Mesendoderm (in vitro differentiated cells): ENCODE measurements around the gene TMEM132A.

Source experiments
- DNase-seq: peaks from one replicate; pipeline ENCODE4 v3.0.0; 2013
- H2AK5ac ChIP-seq: 2 replicates; pipeline ENCODE4 v1.6.1; 2013; ENCODE audit warnings: low read length, inconsistent platforms
- H2BK120ac ChIP-seq: 2 replicates; pipeline ENCODE4 v1.6.1; 2013; ENCODE audit warnings: low read depth, mild to moderate bottlenecking, low read length, moderate library complexity, mixed read lengths
- H2BK15ac ChIP-seq: replicated peaks from 2 replicates; pipeline ENCODE4 v1.6.1; 2013; ENCODE audit warnings: low read depth, mild to moderate bottlenecking, moderate library complexity
- H2BK5ac ChIP-seq: 2 replicates; pipeline ENCODE4 v1.6.1; 2013; ENCODE audit warnings: low read length, inconsistent platforms
- H3K18ac ChIP-seq: 2 replicates; pipeline ENCODE4 v1.6.1; 2013; ENCODE audit warnings: mild to moderate bottlenecking, low read length, mixed read lengths
- H3K23ac ChIP-seq: one replicate; pipeline ENCODE4 v1.6.1; 2013; ENCODE audit warnings: low read length
- H3K27ac ChIP-seq: 2 replicates; pipeline ENCODE4 v1.5.1; 2013; ENCODE audit warnings: low read depth, mild to moderate bottlenecking, inconsistent platforms, low read length, moderate library complexity
- H3K27me3 ChIP-seq: 2 replicates; pipeline ENCODE4 v1.6.1; 2013; ENCODE audit warnings: low read length, control low read depth, mild to moderate bottlenecking, inconsistent platforms; ENCODE audit not compliant: insufficient read depth, poor library complexity
- H3K36me3 ChIP-seq: 2 replicates; pipeline ENCODE4 v1.6.1; 2013; ENCODE audit warnings: low read length, inconsistent platforms; ENCODE audit not compliant: control insufficient read depth, insufficient read depth
- H3K4ac ChIP-seq: one replicate; pipeline ENCODE4 v1.6.1; 2013; ENCODE audit warnings: low read depth, mild to moderate bottlenecking, low read length, moderate library complexity
- H3K4me1 ChIP-seq: 2 replicates; pipeline ENCODE4 v1.6.1; 2013; ENCODE audit warnings: low read depth, low read length, inconsistent platforms; ENCODE audit not compliant: control insufficient read depth
- H3K4me2 ChIP-seq: 2 replicates; pipeline ENCODE4 v1.6.1; 2013; ENCODE audit warnings: low read length
- H3K4me3 ChIP-seq: 2 replicates; pipeline ENCODE4 v1.5.1; 2013; ENCODE audit warnings: mild to moderate bottlenecking, low read length
- H3K56ac ChIP-seq: one replicate; pipeline ENCODE4 v1.6.1; 2013; ENCODE audit warnings: low read length
- H3K79me1 ChIP-seq: 2 replicates; pipeline ENCODE4 v1.6.1; 2013; ENCODE audit warnings: low read length, inconsistent platforms
- H3K79me2 ChIP-seq: 2 replicates; pipeline ENCODE4 v1.6.1; 2013; ENCODE audit warnings: mild to moderate bottlenecking, low read length; ENCODE audit not compliant: control insufficient read depth, insufficient read depth
- H3K9ac ChIP-seq: 2 replicates; pipeline ENCODE4 v1.6.1; 2013; ENCODE audit warnings: low read length, inconsistent platforms
- H4K5ac ChIP-seq: one replicate; pipeline ENCODE4 v1.6.1; 2013; ENCODE audit warnings: low read length
- H4K8ac ChIP-seq: one replicate; pipeline ENCODE4 v1.6.1; 2013; ENCODE audit warnings: low read depth, mild to moderate bottlenecking, control low read depth, low read length, moderate library complexity
- WGBS: extraction: QIAGEN DNeasy Blood & Tissue Kit; methylation state at CpG from one replicate; pipeline ENCODE4 v1.1.7; 2013; ENCODE audit warnings: low lambda C conversion rate, missing lambda C conversion rate; ENCODE audit not compliant: insufficient coverage; ENCODE audit errors: extremely low coverage; 5-methylcytosine and 5-hydroxymethylcytosine counted together

Gene TMEM132A

GRCh38 chr11:60925868-60926267 is 1.6 kb downstream of the TMEM132A start:
- Histone ChIP-seq H3K18ac (no peak overlapping the region), H2BK15ac (no peak overlapping the region), H3K4ac (no peak overlapping the region), H3K4me3 (no peak overlapping the region), H3K4me2 (no peak overlapping the region), H3K27ac (no peak overlapping the region), H2AK5ac (no peak overlapping the region), H3K56ac (no peak overlapping the region), H2BK5ac (no peak overlapping the region), H2BK120ac (no peak overlapping the region), H3K27me3 (no peaks in the 10 kb centered on the region), H3K79me1 (peaks cover 3% of the 10 kb centered on the region), H3K79me2 (no peaks in the 10 kb centered on the region), H3K36me3 (peaks cover 2% of the 10 kb centered on the region), H4K8ac (no peak overlapping the region), H3K23ac (no peak overlapping the region), H3K9ac (no peak overlapping the region), H4K5ac (no peak overlapping the region), H3K4me1 (peaks cover 3% of the 10 kb centered on the region)
- no peak for DNase-seq
- WGBS: no CpG with 5 or more reads among the region's 6 CpGs

DNA sequence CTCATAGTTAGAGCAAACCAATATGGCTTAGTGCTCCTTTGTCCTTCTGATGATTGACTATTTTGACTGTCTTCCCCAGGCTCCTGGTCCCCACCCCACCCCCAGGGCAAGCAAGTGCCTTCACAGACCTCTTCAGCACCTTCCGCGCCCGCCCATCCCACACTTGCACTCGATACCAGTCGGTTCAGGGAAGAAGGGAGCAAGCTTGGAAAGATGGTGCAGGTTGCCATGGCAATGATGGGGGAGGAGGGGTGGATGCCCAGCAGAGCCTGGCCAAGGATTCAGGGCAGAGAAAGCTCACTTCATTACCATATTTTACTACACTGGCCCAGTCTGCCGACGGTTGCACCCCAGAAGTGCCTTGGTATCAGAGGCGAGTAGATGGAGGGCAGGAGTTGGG is 2.2 kb downstream of the TMEM132A start:
- H3K56ac ChIP-seq: no peak overlapping the region
- H3K36me3 ChIP-seq: peaks cover 2% of the 10 kb centered on the region

GRCh38 chr11:60927061-60927592 is 2.9 kb downstream of the TMEM132A start:
- no peak overlapping the region for H3K27ac ChIP-seq
- H3K9ac ChIP-seq: no peak overlapping the region
- no peak overlapping the region for H2BK120ac ChIP-seq
- WGBS: no CpG with 5 or more reads among the region's 8 CpGs
- no peak overlapping the region for H4K8ac ChIP-seq
- peaks cover 3% of the 10 kb centered on the region for H3K4me1 ChIP-seq
- no peak overlapping the region for H3K56ac ChIP-seq
- peaks cover 3% of the 10 kb centered on the region for H3K79me1 ChIP-seq
- no peaks in the 10 kb centered on the region for H3K27me3 ChIP-seq
- DNase-seq: no peak
- H2BK5ac ChIP-seq: no peak overlapping the region
- H4K5ac ChIP-seq: no peak overlapping the region
- no peak overlapping the region for H2BK15ac ChIP-seq
- H3K4me2 ChIP-seq: no peak overlapping the region
- H2AK5ac ChIP-seq: no peak overlapping the region
- no peak overlapping the region for H3K4me3 ChIP-seq
- H3K23ac ChIP-seq: no peak overlapping the region
- peaks cover 2% of the 10 kb centered on the region for H3K36me3 ChIP-seq
- no peak overlapping the region for H3K18ac ChIP-seq
- no peak overlapping the region for H3K4ac ChIP-seq
- no peaks in the 10 kb centered on the region for H3K79me2 ChIP-seq

More for the DNA sequence above, 2.2 kb downstream of the TMEM132A start:
- Histone ChIP-seq H3K79me2 (no peaks in the 10 kb centered on the region), H4K5ac (no peak overlapping the region), H3K23ac (no peak overlapping the region), H3K18ac (no peak overlapping the region), H3K4me3 (no peak overlapping the region), H2BK15ac (no peak overlapping the region), H3K4me1 (peaks cover 3% of the 10 kb centered on the region), H2BK5ac (no peak overlapping the region), H3K4me2 (no peak overlapping the region), H3K9ac (no peak overlapping the region), H3K4ac (no peak overlapping the region), H2AK5ac (no peak overlapping the region), H2BK120ac (no peak overlapping the region), H4K8ac (no peak overlapping the region), H3K27me3 (no peaks in the 10 kb centered on the region), H3K79me1 (peaks cover 3% of the 10 kb centered on the region), H3K27ac (no peak overlapping the region)
- DNase-seq: no peak
- no CpG with 5 or more reads among the region's 8 CpGs for WGBS

DNA sequence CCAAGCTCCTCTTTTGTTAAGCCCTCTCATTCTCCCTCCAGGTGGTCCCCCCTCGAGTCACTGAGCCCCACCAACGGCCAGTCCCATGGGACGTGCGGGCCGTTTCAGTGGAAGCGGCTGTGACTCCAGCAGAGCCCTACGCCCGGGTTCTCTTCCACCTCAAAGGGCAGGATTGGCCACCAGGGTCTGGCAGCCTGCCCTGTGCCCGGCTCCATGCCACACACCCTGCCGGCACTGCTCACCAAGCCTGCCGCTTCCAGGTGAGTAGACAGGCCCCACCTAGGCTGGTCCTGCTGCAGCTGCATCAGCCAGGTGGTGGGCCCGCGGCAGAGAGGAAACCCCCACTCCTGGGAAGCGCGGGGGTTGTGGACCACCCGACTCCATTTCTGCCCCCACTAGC is 3.3 kb downstream of the TMEM132A start:
- Histone ChIP-seq H3K4ac (no peak overlapping the region), H3K79me1 (peaks cover 3% of the 10 kb centered on the region), H4K5ac (no peak overlapping the region), H3K9ac (no peak overlapping the region), H4K8ac (no peak overlapping the region), H3K4me2 (no peak overlapping the region), H3K27ac (no peak overlapping the region), H3K27me3 (no peaks in the 10 kb centered on the region), H3K4me1 (peaks cover 3% of the 10 kb centered on the region), H2BK15ac (no peak overlapping the region), H3K23ac (no peak overlapping the region), H3K56ac (no peak overlapping the region), H2BK120ac (no peak overlapping the region), H2BK5ac (no peak overlapping the region), H3K4me3 (no peak overlapping the region), H3K18ac (no peak overlapping the region), H2AK5ac (no peak overlapping the region), H3K36me3 (peaks cover 2% of the 10 kb centered on the region), H3K79me2 (no peaks in the 10 kb centered on the region)
- no peak for DNase-seq
- no CpG with 5 or more reads among the region's 16 CpGs for WGBS

DNA sequence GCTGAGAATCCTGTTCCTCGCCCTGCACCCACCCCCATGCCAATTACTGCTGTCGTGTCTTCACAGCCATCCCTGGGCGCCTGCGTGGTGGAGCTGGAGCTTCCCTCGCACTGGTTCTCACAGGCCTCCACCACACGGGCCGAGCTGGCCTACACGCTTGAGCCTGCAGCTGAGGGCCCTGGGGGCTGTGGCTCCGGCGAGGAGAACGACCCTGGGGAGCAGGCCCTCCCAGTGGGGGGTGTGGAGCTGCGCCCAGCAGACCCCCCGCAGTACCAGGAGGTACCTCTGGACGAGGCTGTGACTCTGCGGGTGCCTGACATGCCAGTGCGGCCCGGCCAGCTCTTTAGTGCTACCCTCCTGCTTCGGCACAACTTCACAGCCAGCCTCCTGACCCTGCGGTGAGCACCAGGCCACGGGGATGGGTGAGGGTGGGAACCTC is 4.3 kb downstream of the TMEM132A start:
- no peaks in the 10 kb centered on the region for H3K79me2 ChIP-seq
- H3K4me2 ChIP-seq: no peak overlapping the region
- peaks cover 2% of the 10 kb centered on the region for H3K36me3 ChIP-seq
- no peak overlapping the region for H3K18ac ChIP-seq
- H3K79me1 ChIP-seq: peaks cover 3% of the 10 kb centered on the region
- H3K27ac ChIP-seq: no peak overlapping the region
- no peak overlapping the region for H2AK5ac ChIP-seq
- H3K9ac ChIP-seq: no peak overlapping the region
- no peak overlapping the region for H3K23ac ChIP-seq
- H3K56ac ChIP-seq: no peak overlapping the region
- DNase-seq: no peak
- H2BK5ac ChIP-seq: no peak overlapping the region
- H3K4me3 ChIP-seq: no peak overlapping the region
- no peak overlapping the region for H4K8ac ChIP-seq
- H2BK120ac ChIP-seq: no peak overlapping the region
- H4K5ac ChIP-seq: no peak overlapping the region
- H3K27me3 ChIP-seq: no peaks in the 10 kb centered on the region
- no peak overlapping the region for H3K4ac ChIP-seq
- H2BK15ac ChIP-seq: no peak overlapping the region
- peaks cover 3% of the 10 kb centered on the region for H3K4me1 ChIP-seq
- no CpG with 5 or more reads among the region's 20 CpGs for WGBS

GRCh38 chr11:60929764-60930163 is 5.5 kb downstream of the TMEM132A start:
- no peak overlapping the region for H2BK120ac ChIP-seq
- peaks cover 3% of the 10 kb centered on the region for H3K79me1 ChIP-seq
- no peak overlapping the region for H4K5ac ChIP-seq
- H3K4me1 ChIP-seq: no peaks in the 10 kb centered on the region
- peaks cover 2% of the 10 kb centered on the region for H3K36me3 ChIP-seq
- H3K18ac ChIP-seq: no peak overlapping the region
- no peak for DNase-seq
- no peak overlapping the region for H3K4me2 ChIP-seq
- H4K8ac ChIP-seq: no peak overlapping the region
- no peak overlapping the region for H3K23ac ChIP-seq
- no peak overlapping the region for H2BK15ac ChIP-seq
- H3K4ac ChIP-seq: no peak overlapping the region
- H3K4me3 ChIP-seq: no peak overlapping the region
- no peaks in the 10 kb centered on the region for H3K79me2 ChIP-seq
- no peak overlapping the region for H3K27ac ChIP-seq
- H2AK5ac ChIP-seq: no peak overlapping the region
- no peak overlapping the region for H3K56ac ChIP-seq
- H2BK5ac ChIP-seq: no peak overlapping the region
- no peak overlapping the region for H3K9ac ChIP-seq
- WGBS: no CpG with 5 or more reads among the region's 4 CpGs
- H3K27me3 ChIP-seq: no peaks in the 10 kb centered on the region
